Right lobe of liver (tissue), 6 donors: ENCODE results near the gene FIGN. TPM values are rescaled to one million over a fixed set of nuclear protein-coding genes. Genes with fewer than 3 reads are reported as not detected.
A peak's percentile ranks its signal among the peaks of the same experiment; 100 is the strongest.

Source experiments
- ATAC-seq, 4 donors: fragments of 200-7000 bp; cut with Tn5 transposase; one replicate each; pipeline ENCODE4 v1.9.1; 2020; ENCODE audit warnings: mild to moderate bottlenecking in 4 of 4, moderate library complexity in 4 of 4
- DNase-seq, 3 donors: peaks; one replicate each; pipeline ENCODE4 v3.0.0-alpha.2; 2020
- H3K27ac ChIP-seq, 3 donors: fragments of 200-600 bp; one replicate each; pipeline ENCODE4 v1.8.0; 2022
- H3K27me3 ChIP-seq, 2 donors: fragments of 200-600 bp; one replicate each; pipeline ENCODE4 v1.8.0; 2022
- H3K36me3 ChIP-seq, 4 donors: fragments of 200-600 bp; sonication (generic) in 1 of 4; one replicate each; pipeline versions ENCODE4 v1.5.1 to v1.8.0; 2017 to 2022; ENCODE audit warnings: control low read depth in 1 of 4
- H3K4me1 ChIP-seq, 4 donors: fragments of 200-600 bp; sonication (generic) in 1 of 4; one replicate each; pipeline versions ENCODE4 v1.5.1 to v1.8.0; 2017 to 2022; ENCODE audit warnings: control low read depth in 1 of 4
- H3K4me3 ChIP-seq, 3 donors: fragments of 200-600 bp; one replicate each; pipeline ENCODE4 v1.8.0; 2022
- H3K9me3 ChIP-seq, 4 donors: fragments of 200-600 bp; sonication (generic) in 1 of 4; one replicate each; pipeline versions ENCODE4 v1.5.1 to v1.8.0; 2017 to 2022; ENCODE audit warnings: control low read depth in 1 of 4
- POLR2A ChIP-seq: fragments of 450-650 bp; IDR thresholded peaks from one replicate; pipeline ENCODE4 v1.6.1; 2017; ENCODE audit warnings: antibody characterized with exemption, mild to moderate bottlenecking
- WGBS: methylation state at CpG from one replicate; pipeline ENCODE4 v1.1.6; 2018; ENCODE audit warnings: low coverage, low lambda C conversion rate; ENCODE audit not compliant: insufficient coverage; ENCODE audit errors: missing lambda C conversion rate; 5-methylcytosine and 5-hydroxymethylcytosine counted together
- intact Hi-C, 2 donors: fragments of 100-400 bp; cut with DNase I; formaldehyde crosslinking; loops; one replicate each; pipeline versions ENCODE4 v1.11.2 to v1.14.1; 2022
- total RNA-seq, 6 experiments: library from RNA; depleted of rRNA in 2 of 6; stranded (reverse); fragments of >200 nt in 2 of 6; fragmentation: NEBNext Ultra II Directional in 3 of 6; extraction: Animal tissue kit (Norgen Biotek cat#: 25700) in 3 of 6; gene quantifications; one replicate each; pipeline versions ENCODE4 v1.1.0 to v1.2.4, GENCODE V29; 2016 to 2023
- TF ChIP-seq, protein P1 (sequence below), 4 donors: fragments of 200-600 bp in 3 of 4; fragments of 450-650 bp in 1 of 4; IDR thresholded peaks; one replicate each; pipeline versions ENCODE4 v1.5.1 to v1.8.0; 2016 to 2022; ENCODE audit warnings: antibody characterized with exemption in 4 of 4, mild to moderate bottlenecking in 2 of 4
- donor health status: DM: no; HTN: yes; CAD: no.
- donor health status: DM: no; HTN: no; CAD: no.
- donor health status: DM: no; HTN: no; CAD: no.
- donor health status: DM: no; HTN: yes; CAD: no.
- donor health status: DM: no; HTN: yes; CAD: no.

The FIGN gene
- total RNA-seq, 6 experiments from 2014 or later: 2.8 to 9.2 (median 5.1) TPM

- TF ChIP-seq, protein P1, sequence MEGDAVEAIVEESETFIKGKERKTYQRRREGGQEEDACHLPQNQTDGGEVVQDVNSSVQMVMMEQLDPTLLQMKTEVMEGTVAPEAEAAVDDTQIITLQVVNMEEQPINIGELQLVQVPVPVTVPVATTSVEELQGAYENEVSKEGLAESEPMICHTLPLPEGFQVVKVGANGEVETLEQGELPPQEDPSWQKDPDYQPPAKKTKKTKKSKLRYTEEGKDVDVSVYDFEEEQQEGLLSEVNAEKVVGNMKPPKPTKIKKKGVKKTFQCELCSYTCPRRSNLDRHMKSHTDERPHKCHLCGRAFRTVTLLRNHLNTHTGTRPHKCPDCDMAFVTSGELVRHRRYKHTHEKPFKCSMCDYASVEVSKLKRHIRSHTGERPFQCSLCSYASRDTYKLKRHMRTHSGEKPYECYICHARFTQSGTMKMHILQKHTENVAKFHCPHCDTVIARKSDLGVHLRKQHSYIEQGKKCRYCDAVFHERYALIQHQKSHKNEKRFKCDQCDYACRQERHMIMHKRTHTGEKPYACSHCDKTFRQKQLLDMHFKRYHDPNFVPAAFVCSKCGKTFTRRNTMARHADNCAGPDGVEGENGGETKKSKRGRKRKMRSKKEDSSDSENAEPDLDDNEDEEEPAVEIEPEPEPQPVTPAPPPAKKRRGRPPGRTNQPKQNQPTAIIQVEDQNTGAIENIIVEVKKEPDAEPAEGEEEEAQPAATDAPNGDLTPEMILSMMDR (IDR thresholded peaks at IDR 0.05): no peak
- no peak for TF ChIP-seq POLR2A
- Histone ChIP-seq H3K4me1 (peaks cover 0 to 28% (median 0%) of the 10 kb centered on the region in 4 donors), H3K27ac (no peak overlapping the region), H3K36me3 (no peaks in the 10 kb centered on the region), H3K9me3 (no peaks in the 10 kb centered on the region), H3K4me3 (no peak overlapping the region), H3K27me3 (no peaks in the 10 kb centered on the region)
- ATAC-seq (no peak), DNase-seq (no peak)
- WGBS: 32% methylated on average over 1 of the region's 1 CpG
- intact Hi-C loops: no loop called here
Observed at GRCh38 chr2:163730556-163730955, 5.3 kb downstream of the FIGN start.

- WGBS: 70% methylated on average over 4 of the region's 4 CpGs
- H3K27ac ChIP-seq: no peak overlapping the region
- no peak overlapping the region for H3K4me3 ChIP-seq
- intact Hi-C loops: no loop called here
- ATAC-seq (no peak), DNase-seq (no peak)
- peaks cover 0 to 28% (median 0%) of the 10 kb centered on the region in 4 donors for H3K4me1 ChIP-seq
- no peaks in the 10 kb centered on the region for H3K9me3 ChIP-seq
- no peaks in the 10 kb centered on the region for H3K27me3 ChIP-seq
- no peaks in the 10 kb centered on the region for H3K36me3 ChIP-seq
- TF ChIP-seq, protein P1 (IDR thresholded peaks at IDR 0.05): no peak
- TF ChIP-seq POLR2A: no peak
Observed at GRCh38 chr2:163729636-163730273, 6.1 kb downstream of the FIGN start.

DNA sequence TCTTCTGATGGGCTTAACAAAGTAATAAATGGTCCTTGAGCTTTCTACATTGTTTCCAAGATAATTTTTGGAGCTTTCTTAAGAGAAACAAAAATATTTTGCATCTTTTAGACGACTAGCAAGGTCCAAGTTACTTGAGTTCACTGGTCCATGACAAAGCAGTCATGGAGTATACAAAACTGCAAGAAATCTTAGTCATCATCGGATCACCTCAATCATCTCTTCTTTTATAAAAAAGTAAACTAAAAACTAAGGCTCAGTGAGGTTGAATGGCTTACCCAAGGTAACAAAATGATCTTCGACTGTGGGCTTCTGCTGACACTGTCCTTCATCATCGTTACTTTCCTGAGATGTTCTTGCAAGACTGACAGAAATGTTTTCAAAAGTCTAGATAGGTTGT, 11.9 kb downstream of the FIGN start:
- Histone ChIP-seq H3K4me1 (peaks cover 0 to 6% (median 0%) of the 10 kb centered on the region in 4 donors), H3K36me3 (no peaks in the 10 kb centered on the region), H3K27me3 (no peaks in the 10 kb centered on the region), H3K9me3 (no peaks in the 10 kb centered on the region), H3K27ac (no peak overlapping the region), H3K4me3 (peak overlapping the region in 1 of 3 donors; percentile 4)
- TF ChIP-seq, protein P1 (IDR thresholded peaks at IDR 0.05): no peak
- TF ChIP-seq POLR2A: no peak
- WGBS: 81% methylated on average over 4 of the region's 4 CpGs
- intact Hi-C loops: no loop called here
- no peak for DNase-seq
- no peak for ATAC-seq

DNA sequence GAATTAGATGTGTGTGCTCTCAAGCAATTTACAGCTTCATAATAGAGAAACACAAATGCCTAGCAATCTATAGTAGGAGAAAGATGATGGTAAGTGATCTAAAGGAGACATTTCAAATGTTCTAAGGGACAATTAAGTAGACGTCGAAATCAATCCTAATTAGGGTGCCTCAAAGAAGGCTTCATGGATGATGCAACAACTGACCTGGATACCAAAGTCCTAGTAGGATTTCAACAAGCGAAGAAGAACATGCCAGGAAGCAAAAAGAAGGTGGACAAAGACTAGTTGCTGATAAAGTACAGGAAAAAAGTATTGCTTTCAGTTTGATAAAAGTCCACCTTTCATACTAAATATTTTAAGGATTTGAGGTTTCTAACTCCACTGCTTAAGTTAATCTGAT, 12.5 kb downstream of the FIGN start:
- Histone ChIP-seq H3K4me3 (peak overlapping the region in 1 of 3 donors; percentile 4), H3K27ac (no peak overlapping the region), H3K27me3 (no peaks in the 10 kb centered on the region), H3K4me1 (peaks cover 0 to 6% (median 0%) of the 10 kb centered on the region in 4 donors), H3K9me3 (no peaks in the 10 kb centered on the region), H3K36me3 (no peaks in the 10 kb centered on the region)
- no peak for TF ChIP-seq POLR2A
- TF ChIP-seq, protein P1 (IDR thresholded peaks at IDR 0.05): no peak
- WGBS: 14% methylated on average over 3 of the region's 3 CpGs
- DNase-seq (no peak), ATAC-seq (peak; percentile 35 to 82 (median 60))
- intact Hi-C loops: no loop called here
